GM19467 (cell line): Measurements from ENCODE around the gene ZNF446.
A peak's percentile ranks its signal among the peaks of the same experiment; 100 is the strongest.
"Not testable (repeated sequence)": the region's sequence is repeated elsewhere in the genome, so short reads cannot be mapped to it uniquely, and the experiment has no call there.

Source experiments
- ATAC-seq: cut with Tn5 transposase; IDR thresholded peaks from one replicate; pipeline ENCODE4 v1.9.1; 2021; ENCODE audit warnings: mild to moderate bottlenecking, moderate library complexity; ENCODE audit not compliant: unreplicated experiment

The ZNF446 gene

DNA sequence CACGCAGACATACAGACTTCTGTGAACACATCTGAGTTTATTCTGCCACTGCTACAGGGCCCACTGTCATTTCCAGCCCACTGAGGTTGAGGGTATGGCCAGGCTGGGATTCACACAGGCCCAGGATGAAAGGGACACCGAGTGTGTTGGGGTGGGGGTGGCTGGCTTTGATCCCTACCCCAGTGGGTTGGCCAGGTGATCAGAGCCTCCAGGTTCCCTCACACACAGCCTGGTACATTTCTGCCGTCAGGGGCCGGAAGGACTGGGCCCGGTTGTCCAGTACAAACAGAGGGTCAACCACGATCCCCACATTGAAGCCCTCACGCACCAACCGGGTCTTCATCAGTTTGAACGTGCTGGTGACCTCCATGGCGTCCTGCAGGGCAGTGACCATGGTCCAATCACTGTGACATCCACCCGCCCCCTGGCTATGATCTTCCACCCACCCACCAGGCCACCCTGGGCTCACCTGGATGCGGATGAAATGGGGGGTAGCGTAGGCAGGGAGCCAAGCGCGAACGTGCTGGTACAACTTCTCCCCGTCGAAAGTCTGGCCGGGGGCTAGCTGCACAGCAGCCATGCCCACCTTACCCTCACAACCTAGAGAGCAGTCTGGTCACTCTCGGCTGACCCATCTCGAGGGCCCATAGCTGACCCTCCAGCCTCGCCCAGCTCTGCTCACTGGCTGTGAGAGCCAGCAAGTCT is 22.3 kb downstream of the ZNF446 start:
- no peak for ATAC-seq

DNA sequence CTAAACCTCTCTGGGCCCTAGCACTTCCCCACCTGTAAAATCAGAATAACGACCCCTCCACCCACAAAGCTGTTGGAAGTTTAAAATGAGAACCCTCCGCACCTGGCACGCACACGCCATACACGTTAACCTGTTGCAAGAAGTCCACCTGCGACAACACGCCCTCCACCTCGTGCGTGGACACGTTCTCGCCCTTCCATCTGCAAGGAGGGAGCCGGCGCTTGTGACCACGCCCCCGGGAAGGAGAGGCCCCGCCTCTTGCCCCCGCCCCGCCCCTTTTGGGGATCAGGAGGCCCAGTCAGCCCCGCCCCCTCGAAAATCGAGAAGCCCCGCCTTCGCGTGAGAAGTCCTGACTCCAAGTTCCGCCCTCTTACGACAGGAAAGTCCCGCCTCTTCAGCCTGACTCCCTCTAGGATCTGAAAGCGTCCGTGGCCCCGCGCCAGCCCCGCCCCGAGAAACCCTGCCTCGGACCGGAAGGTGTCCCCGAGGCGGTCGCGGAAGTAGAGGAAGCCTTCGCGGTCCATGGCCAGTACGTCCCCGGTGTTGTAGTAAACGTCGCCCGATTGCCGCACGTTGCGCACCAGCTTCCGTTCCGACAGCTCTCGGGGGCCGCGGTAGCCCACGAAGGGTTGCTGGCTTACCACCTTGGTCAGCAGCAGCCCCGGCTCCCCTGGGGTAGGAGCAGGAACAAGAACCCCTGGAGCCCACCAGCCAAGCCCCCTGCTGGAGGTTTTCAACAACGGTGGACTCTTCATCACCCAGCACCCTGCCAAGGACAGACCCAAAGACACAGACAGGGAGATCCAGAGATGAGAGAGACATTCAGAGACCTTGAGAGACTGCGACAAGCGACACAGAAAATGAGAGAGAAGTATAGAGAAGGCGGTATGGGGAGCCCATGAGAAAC is 23.1 kb downstream of the ZNF446 start:
- peak; percentile 84 for ATAC-seq

GRCh38 chr19:58500242-58500641 is 24.1 kb downstream of the ZNF446 start:
- no peak for ATAC-seq

- not testable (repeated sequence) for ATAC-seq
Observed at GRCh38 chr19:58507602-58508223, 31.6 kb downstream of the ZNF446 start.

- ATAC-seq = no peak
Observed at GRCh38 chr19:58509731-58510083, 33.6 kb downstream of the ZNF446 start.

- no peak for ATAC-seq
Observed at GRCh38 chr19:58510084-58510862, 34.1 kb downstream of the ZNF446 start.

- no peak for ATAC-seq
Observed at GRCh38 chr19:58511353-58512208, 35.4 kb downstream of the ZNF446 start, which contains the start of gene SLC27A5. Gene SLC27A5 (minus strand): TSS chr19:58511992. CDS start chr19:58511955, 37 bp downstream.

- ATAC-seq = no peak
Observed at GRCh38 chr19:58513213-58513693, 37.1 kb downstream of the ZNF446 start.

GRCh38 chr19:58513694-58514563 is 37.8 kb downstream of the ZNF446 start:
- peak; percentile 66 for ATAC-seq

DNA sequence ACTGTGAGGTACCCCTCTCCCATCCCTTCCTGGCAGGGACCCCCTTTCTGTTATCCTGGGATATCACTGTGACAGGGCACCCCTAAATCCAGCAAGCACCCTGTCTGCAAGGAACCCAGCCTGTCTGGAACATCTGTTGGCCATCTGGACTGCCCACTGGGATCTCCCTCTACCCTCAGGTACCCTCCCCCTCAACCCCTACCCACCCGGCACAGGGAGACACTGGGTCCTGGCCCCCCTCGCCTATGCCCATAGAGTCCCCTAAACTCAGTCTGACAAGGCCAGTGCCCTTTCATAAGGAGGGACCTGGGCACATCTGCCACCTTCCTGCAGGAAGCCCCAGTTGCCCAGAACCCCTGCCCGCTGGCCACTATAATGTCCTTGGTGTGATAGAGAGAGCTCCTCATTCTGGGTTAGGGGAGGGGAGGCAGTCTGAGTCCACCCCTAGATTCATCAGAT is 38.4 kb downstream of the ZNF446 start:
- ATAC-seq = no peak

DNA sequence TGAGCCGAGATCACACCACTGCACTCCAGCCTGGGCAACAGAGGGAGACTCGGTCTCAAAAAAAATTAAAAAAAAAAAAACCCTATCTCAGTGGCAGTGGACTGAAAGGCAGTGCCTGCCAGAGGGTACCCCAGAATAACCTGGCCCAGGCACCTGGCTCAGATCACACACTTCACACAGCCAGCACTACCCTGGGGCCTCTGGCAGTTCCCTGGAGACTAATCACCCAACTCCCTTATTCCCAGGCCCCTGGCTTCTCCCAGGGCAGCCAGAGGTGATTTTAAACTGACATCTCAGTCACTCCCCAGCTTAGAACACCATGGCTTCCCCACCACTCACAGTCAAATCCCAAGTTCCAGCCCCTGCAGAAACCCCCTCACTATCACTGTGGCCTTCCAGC is 39.1 kb downstream of the ZNF446 start:
- no peak for ATAC-seq

DNA sequence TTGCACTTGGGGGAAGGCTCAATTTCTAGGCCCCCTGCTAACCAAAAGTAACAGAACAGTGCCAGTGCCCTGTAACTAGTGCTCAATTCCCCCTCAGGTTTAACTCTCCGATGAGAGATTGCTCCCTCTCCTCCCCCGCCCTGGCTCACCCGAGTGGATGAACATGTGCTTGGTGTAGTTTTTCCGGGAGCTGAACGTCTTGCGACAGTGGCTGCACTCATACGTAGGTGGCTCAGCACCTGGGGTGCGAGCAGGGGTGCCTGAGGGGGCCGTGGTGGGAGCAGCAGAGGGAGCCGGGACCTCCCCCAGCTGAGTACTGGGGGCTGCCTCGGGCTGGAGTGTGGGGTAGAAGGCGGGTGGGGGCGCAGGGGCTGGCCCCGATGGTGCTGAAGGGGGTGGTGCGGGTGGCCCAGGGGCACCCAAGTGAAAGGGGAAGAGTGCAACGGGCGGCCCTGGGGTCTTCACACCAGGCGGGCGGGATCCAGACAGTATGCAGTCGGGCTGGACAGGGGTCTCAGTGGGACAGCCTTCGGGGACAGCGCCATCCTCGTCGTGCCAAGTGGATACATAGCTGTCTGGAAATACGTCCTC is 40.2 kb downstream of the ZNF446 start:
- no peak for ATAC-seq

DNA sequence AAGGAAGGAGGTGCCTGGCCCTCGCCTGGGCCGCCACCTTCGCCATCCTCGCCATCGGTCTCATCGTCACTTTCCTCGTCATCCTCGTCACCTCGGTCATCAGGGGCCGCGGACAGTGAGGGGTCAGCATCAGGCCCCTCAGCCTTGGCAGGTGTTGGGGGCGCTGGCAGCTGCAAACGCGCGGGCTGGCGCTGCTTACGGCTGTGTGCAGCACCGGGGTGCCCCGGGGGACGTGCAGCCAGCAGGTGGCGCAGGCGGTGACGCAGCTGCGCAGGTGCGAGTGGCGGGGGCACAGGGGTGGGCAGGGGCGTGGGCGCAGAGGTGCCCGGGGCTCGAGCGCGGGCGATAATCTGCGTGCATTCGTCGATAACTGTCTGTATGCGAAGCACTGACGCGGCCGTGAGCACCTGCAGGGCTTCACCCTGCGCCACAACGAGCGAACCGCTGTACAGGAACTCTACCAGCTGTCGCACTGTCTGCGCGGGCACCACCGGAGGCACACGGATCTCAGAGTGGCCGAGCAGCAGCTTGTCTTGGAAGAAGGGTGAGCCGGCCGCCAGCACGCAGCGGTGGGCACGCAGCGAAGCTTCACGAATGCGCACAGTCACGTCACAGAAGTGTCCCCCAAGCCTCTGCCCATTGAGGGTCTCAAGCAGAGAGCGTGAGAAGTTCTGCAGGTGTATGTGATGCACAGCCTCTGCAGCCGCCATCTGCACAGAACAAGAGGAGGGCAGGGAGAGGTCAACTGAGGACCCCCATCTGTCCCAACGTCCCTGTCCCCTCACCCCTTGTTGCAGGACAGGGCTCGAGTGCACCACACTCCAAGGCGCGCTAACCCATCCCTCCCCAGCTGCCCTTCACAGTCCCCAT is 41.0 kb downstream of the ZNF446 start:
- ATAC-seq = no peak

DNA sequence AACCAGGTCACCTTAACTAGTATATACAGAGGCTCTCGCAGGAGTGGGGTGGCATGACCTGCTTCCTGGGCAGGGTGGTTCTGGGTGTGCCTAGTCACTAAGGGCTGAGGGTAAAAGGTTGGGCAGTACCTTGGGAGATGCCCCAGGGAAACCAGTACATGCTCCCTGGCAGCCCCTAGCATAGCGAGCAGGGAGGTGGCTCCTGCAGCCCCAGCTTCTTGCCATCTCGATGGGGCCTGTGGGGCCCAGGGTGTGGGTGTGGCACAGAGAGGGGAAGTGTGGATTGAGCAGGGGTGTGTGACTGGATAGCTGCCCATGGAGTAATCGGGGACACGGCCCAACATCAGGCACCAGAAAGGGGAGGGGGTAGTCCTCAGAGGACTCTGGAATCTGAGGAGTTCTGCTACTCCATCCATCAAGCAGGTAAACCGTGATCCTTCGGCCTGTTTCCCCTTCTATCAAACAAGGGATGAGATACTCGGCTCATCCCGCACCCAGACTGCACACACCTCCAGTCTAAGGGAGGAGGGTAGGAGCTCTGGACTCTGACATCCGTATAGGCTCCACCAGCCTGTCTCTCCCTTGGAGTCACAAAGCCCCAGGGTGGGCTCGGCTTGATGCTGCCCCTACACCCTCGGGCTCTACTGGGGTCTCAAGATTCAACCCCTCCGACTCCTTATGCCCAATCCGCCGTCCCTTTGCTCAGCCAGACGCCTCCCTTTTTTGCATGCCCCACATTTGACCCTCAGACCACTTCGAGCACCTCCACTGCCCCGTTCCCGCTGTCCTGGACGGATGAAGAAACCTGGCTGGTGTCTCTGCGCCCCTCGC is 42.3 kb downstream of the ZNF446 start:
- no peak for ATAC-seq

DNA sequence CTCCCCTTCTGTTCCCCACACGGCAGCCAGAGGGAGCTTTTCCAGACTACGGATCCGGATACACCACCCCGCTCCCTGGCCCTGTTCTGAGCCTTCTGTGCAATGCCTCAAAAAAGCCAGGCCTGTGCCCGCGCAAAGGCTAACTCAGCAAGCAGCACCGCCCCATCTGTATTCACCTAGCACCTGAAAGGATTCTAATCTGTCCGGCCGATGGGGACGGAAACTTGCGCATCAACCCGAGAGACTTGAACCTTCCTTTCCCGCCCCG is 42.9 kb downstream of the ZNF446 start:
- ATAC-seq = peak; percentile 2

DNA sequence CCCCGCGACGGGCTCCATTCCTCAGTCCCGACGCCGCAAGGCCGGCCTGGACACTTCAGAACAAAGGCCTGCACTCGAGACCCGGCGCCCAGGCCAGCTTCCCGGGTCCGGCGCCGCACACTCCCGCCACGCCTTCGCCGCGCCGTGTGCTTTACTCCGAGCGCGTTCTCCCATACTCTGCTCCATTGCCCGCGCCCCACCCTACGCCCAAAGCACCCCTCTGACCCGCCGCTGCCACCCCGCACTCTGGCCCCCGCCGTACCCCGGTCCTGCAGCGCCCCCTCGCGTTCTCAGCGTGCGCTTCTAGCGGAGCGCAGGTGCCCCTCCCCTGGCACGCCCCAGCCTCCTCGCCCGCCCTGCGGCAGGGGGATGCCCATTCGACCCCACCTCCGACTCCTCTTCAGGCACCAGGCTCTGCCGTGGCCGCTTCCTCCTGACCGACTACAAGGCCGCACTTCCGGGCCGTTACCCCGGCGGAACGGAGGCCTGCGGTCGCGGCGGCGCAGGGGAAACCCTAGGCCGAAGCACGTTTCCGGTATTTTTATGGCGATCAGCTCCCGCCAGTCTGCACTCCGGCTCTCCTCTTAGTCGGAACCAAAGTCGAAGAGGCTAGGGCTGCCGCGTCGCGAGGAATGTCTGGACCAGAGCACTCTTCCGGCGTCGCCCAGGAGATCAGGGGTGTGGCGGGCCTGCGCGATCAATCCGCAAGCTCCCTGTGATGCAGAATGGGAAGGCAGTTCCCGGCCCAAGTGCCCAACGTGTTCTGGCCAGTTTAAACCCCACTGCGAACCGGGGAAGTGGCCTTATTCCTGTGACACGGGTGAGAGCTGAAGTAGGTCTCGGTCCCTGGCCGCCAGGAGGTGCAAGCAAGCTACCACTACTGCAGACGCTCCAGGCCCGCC is 43.5 kb downstream of the ZNF446 start, which contains the start of gene ZBTB45:
ZBTB45 (minus strand) TSS at position 456 of the 902 bp plus-strand sequence. CDS start 2,137 bp downstream, outside the sequence.
- peak; percentile 80 for ATAC-seq
